DOHH2 (cell line): Measurements from ENCODE around the gene PTGFRN.

Source experiments
- H3F3A ChIP-seq: fragments of 200-600 bp; sonication (generic), shearing (Covaris generic); 2 replicates; pipeline ENCODE4 v1.6.0; 2016; ENCODE audit warnings: antibody characterized with exemption, mild to moderate bottlenecking; ENCODE audit not compliant: control insufficient read depth, insufficient read depth
- H3K27ac ChIP-seq: fragments of 200-600 bp; sonication (generic); 2 replicates; pipeline ENCODE4 v1.5.1; 2014; ENCODE audit warnings: low read depth, mild to moderate bottlenecking, low read length, moderate library complexity
- H3K27me3 ChIP-seq: fragments of 200-600 bp; sonication (generic); 2 replicates; pipeline ENCODE4 v1.6.1; 2014; ENCODE audit warnings: mild to moderate bottlenecking, low read length, mixed read lengths; ENCODE audit not compliant: control insufficient read depth
- H3K36me3 ChIP-seq: fragments of 200-600 bp; sonication (generic); 2 replicates; pipeline ENCODE4 v1.6.1; 2014; ENCODE audit warnings: mild to moderate bottlenecking, low read length, moderate library complexity, mixed read lengths; ENCODE audit not compliant: control insufficient read depth
- H3K4me1 ChIP-seq: fragments of 200-600 bp; sonication (generic); 2 replicates; pipeline ENCODE4 v1.6.1; 2014; ENCODE audit warnings: mild to moderate bottlenecking, low read length, mixed read lengths; ENCODE audit not compliant: control insufficient read depth
- H3K4me2 ChIP-seq: fragments of 200-600 bp; sonication (generic); 2 replicates; pipeline ENCODE4 v1.6.0; 2014; ENCODE audit warnings: mild to moderate bottlenecking, low read length, moderate library complexity
- H3K4me3 ChIP-seq: fragments of 200-600 bp; sonication (generic); 2 replicates; pipeline ENCODE4 v1.5.1; 2014; ENCODE audit warnings: mild to moderate bottlenecking, low read length, mixed read lengths
- H3K79me2 ChIP-seq: fragments of 200-600 bp; sonication (generic); 2 replicates; pipeline ENCODE4 v1.6.1; 2014; ENCODE audit warnings: mild to moderate bottlenecking, low read length, mixed read lengths; ENCODE audit not compliant: control insufficient read depth
- H3K9me2 ChIP-seq: fragments of 200-600 bp; sonication (generic); replicated peaks from 2 replicates; pipeline ENCODE4 v1.6.1; 2014; ENCODE audit warnings: mild to moderate bottlenecking, low read length, mixed read lengths; ENCODE audit not compliant: control insufficient read depth
- H3K9me3 ChIP-seq: fragments of 200-600 bp; sonication (generic); 2 replicates; pipeline ENCODE4 v1.6.1; 2014; ENCODE audit warnings: antibody characterized with exemption, low read length, mixed read lengths; ENCODE audit not compliant: control insufficient read depth, insufficient read depth
- H4K20me1 ChIP-seq: fragments of 200-600 bp; sonication (generic); 2 replicates; pipeline ENCODE4 v1.6.0; 2014; ENCODE audit warnings: low read depth, mild to moderate bottlenecking, antibody characterized with exemption, low read length, moderate library complexity; ENCODE audit not compliant: control insufficient read depth, insufficient read depth
- EZH2phosphoT487 ChIP-seq: fragments of 200-600 bp; sonication (generic); IDR thresholded peaks from 2 replicates; pipeline ENCODE4 v1.6.1; 2017; ENCODE audit warnings: borderline replicate concordance, mild to moderate bottlenecking, antibody characterized with exemption, low read length, moderate library complexity, mixed read lengths
- TF ChIP-seq, protein P1 (sequence below): fragments of 200-600 bp; sonication (generic); IDR thresholded peaks from one replicate; pipeline ENCODE4 v1.5.1; 2014; ENCODE audit warnings: antibody characterized with exemption, mild to moderate bottlenecking, low read depth, low read length; ENCODE audit not compliant: poor library complexity, severe bottlenecking

The PTGFRN gene

DNA sequence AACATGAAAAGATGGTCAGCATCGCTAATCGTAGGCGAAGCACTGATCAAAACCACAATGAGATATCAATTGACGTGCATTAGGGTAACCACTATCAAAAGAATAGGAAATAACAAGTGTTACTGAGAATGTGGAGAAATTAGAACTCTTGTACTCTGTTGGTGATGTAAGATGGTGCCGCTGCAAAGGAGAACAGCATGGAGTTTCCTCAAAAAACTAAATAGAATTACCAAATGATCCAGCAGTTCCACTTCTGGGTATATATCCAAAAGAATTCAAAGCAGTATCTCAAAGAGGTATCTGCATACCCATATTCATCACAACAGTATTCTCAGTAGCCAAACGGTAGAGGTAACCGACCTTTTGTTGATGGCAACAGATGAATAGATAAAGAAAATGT is 83.6 kb downstream of the PTGFRN start:
- TF ChIP-seq EZH2phosphoT487 = no peak
- TF ChIP-seq, protein P1, sequence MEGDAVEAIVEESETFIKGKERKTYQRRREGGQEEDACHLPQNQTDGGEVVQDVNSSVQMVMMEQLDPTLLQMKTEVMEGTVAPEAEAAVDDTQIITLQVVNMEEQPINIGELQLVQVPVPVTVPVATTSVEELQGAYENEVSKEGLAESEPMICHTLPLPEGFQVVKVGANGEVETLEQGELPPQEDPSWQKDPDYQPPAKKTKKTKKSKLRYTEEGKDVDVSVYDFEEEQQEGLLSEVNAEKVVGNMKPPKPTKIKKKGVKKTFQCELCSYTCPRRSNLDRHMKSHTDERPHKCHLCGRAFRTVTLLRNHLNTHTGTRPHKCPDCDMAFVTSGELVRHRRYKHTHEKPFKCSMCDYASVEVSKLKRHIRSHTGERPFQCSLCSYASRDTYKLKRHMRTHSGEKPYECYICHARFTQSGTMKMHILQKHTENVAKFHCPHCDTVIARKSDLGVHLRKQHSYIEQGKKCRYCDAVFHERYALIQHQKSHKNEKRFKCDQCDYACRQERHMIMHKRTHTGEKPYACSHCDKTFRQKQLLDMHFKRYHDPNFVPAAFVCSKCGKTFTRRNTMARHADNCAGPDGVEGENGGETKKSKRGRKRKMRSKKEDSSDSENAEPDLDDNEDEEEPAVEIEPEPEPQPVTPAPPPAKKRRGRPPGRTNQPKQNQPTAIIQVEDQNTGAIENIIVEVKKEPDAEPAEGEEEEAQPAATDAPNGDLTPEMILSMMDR = no peak
- no peaks in the 10 kb centered on the region for H4K20me1 ChIP-seq
- no peaks in the 10 kb centered on the region for H3K36me3 ChIP-seq
- no peaks in the 10 kb centered on the region for H3K79me2 ChIP-seq
- H3K4me3 ChIP-seq = no peak overlapping the region
- no peaks in the 10 kb centered on the region for H3K9me3 ChIP-seq
- no peaks in the 10 kb centered on the region for H3K27me3 ChIP-seq
- no peaks in the 10 kb centered on the region for H3K4me1 ChIP-seq
- no peaks in the 10 kb centered on the region for H3K9me2 ChIP-seq
- H3F3A ChIP-seq = no peaks in the 10 kb centered on the region
- no peak overlapping the region for H3K27ac ChIP-seq
- H3K4me2 ChIP-seq = no peak overlapping the region

DNA sequence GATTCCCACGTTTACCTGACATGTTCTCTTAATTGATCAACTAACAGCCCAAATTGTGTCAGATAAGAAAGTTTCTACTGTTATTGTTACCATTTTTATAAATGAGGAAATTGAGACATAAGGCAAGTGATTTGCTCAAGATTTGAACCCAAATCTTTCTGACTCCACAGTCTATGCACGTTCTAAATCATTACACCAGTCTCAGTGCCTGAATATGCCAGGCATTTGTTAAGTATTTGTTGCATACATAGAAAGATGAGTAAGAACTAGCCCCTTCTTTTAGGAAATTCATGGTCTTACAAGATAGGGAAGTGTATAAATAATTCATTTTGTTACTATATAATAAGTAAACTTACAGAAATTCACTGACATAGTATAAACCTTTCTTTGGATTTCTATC is 84.7 kb downstream of the PTGFRN start:
- Histone ChIP-seq H3K9me2 (no peaks in the 10 kb centered on the region), H4K20me1 (no peaks in the 10 kb centered on the region), H3K79me2 (no peaks in the 10 kb centered on the region), H3K4me2 (no peak overlapping the region), H3F3A (no peaks in the 10 kb centered on the region), H3K27ac (no peak overlapping the region), H3K36me3 (no peaks in the 10 kb centered on the region), H3K9me3 (no peaks in the 10 kb centered on the region), H3K4me1 (no peaks in the 10 kb centered on the region), H3K4me3 (no peak overlapping the region), H3K27me3 (no peaks in the 10 kb centered on the region)
- TF ChIP-seq, protein P1 = no peak
- TF ChIP-seq EZH2phosphoT487 = no peak

DNA sequence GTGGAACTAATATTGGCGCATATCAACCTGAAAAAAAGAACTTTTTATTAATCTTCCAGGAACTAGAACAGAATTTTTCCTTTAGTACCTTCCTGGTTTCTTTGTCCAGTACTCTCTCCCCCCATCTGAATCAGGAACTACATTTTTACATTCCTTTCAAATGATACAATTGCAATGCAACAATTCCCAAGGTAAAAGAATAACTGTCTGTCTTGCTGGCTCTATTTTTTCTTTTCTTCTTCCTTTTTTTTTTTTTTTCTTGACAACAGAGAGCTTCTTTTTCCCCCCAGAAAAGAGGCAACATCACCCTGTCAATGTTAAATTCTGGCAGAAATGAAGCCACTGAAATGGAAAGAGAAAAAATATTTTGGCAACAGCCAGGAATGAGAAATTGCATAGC is 87.3 kb downstream of the PTGFRN start:
- Histone ChIP-seq H3K4me1 (no peaks in the 10 kb centered on the region), H3K9me3 (no peaks in the 10 kb centered on the region), H3K4me2 (no peak overlapping the region), H3K27ac (no peak overlapping the region), H3F3A (no peaks in the 10 kb centered on the region), H3K4me3 (no peak overlapping the region), H4K20me1 (no peaks in the 10 kb centered on the region), H3K27me3 (no peaks in the 10 kb centered on the region), H3K79me2 (no peaks in the 10 kb centered on the region), H3K9me2 (no peaks in the 10 kb centered on the region), H3K36me3 (no peaks in the 10 kb centered on the region)
- TF ChIP-seq EZH2phosphoT487 = no peak
- TF ChIP-seq, protein P1 = no peak

DNA sequence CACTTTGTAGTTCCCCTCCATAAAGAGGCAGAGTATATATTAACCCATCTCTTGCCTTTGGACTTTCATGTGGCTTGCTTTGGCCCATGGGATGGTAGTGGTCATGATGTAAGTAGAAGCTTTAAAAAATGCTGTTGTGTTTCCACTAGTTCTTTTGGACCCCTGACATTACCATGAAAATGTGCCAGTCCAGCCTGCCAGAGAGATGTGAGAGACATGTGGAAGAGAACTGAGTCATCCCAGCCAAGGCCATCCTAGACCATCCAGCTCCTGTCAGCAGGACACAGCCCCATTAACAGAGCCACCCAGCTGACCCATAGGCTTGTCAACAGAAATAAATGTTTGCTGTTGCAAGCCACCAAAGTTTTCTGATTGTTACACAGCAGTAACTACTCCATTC is 87.9 kb downstream of the PTGFRN start:
- no peak for TF ChIP-seq EZH2phosphoT487
- TF ChIP-seq, protein P1 = no peak
- H3K27ac ChIP-seq = no peak overlapping the region
- H3K79me2 ChIP-seq = no peaks in the 10 kb centered on the region
- no peaks in the 10 kb centered on the region for H3K27me3 ChIP-seq
- no peaks in the 10 kb centered on the region for H3K36me3 ChIP-seq
- no peaks in the 10 kb centered on the region for H4K20me1 ChIP-seq
- no peaks in the 10 kb centered on the region for H3K4me1 ChIP-seq
- H3K9me3 ChIP-seq = no peaks in the 10 kb centered on the region
- no peaks in the 10 kb centered on the region for H3F3A ChIP-seq
- no peak overlapping the region for H3K4me3 ChIP-seq
- H3K9me2 ChIP-seq = no peaks in the 10 kb centered on the region
- H3K4me2 ChIP-seq = no peak overlapping the region
